Activated CD8-positive, alpha-beta T cell treated with anti-CD3 and anti-CD28 coated beads for 36 hours (primary cell): ENCODE results near the gene MRTFB. TPM values are rescaled to one million over a fixed set of nuclear protein-coding genes. Genes with fewer than 3 reads are reported as not detected.

Source experiments
- ATAC-seq: fragments of 200-7000 bp; cut with Tn5 transposase; one replicate; pipeline ENCODE4 v1.10.0; 2021; ENCODE audit warnings: mild to moderate bottlenecking, moderate library complexity
- CTCF ChIA-PET: fragments of 350-600 bp; sonication (Branson Sonifier 250); formaldehyde crosslinking; loops from one replicate; lab custom pipeline; 2021; ENCODE audit warnings: antibody characterized with exemption; lab: Charles Lee
- POLR2A ChIA-PET: fragments of 350-600 bp; sonication (Branson Sonifier 250); formaldehyde crosslinking; loops from one replicate; lab custom pipeline; 2021; ENCODE audit warnings: antibody characterized with exemption; lab: Charles Lee
- DNase-seq: peaks from one replicate; pipeline ENCODE4 v3.0.0-alpha.2; 2020
- H3K27ac Mint-ChIP-seq: one replicate; pipeline ENCODE4 v1.8.0; 2021; ENCODE audit warnings: mild to moderate bottlenecking, mixed read lengths
- H3K27me3 Mint-ChIP-seq: one replicate; pipeline ENCODE4 v1.8.0; 2021; ENCODE audit warnings: mixed read lengths
- H3K36me3 Mint-ChIP-seq: one replicate; pipeline ENCODE4 v1.8.0; 2021; ENCODE audit warnings: low read depth, mixed read lengths
- H3K4me1 Mint-ChIP-seq: one replicate; pipeline ENCODE4 v1.8.0; 2021; ENCODE audit warnings: low read depth, mixed read lengths
- H3K4me3 Mint-ChIP-seq: one replicate; pipeline ENCODE4 v1.8.0; 2021; ENCODE audit warnings: mild to moderate bottlenecking, moderate library complexity, mixed read lengths
- H3K9me3 Mint-ChIP-seq: one replicate; pipeline ENCODE4 v1.8.0; 2021; ENCODE audit warnings: mixed read lengths
- intact Hi-C: fragments of 100-400 bp; cut with micrococcal nuclease; formaldehyde crosslinking; loops from one replicate; pipeline ENCODE4 v1.10.0; 2022
- total RNA-seq, 2 experiments: library from RNA; stranded (reverse); gene quantifications; one replicate each; pipeline ENCODE4 v1.2.3, GENCODE V29; 2021
- TF ChIP-seq, protein P1 (sequence below): fragments of 200-600 bp; IDR thresholded peaks from one replicate; pipeline ENCODE4 v1.8.0; 2022; ENCODE audit warnings: antibody characterized with exemption, mild to moderate bottlenecking

Gene MRTFB
- total RNA-seq, 2 experiments from 2014 or later, result 10.3 to 12.0 TPM

DNA sequence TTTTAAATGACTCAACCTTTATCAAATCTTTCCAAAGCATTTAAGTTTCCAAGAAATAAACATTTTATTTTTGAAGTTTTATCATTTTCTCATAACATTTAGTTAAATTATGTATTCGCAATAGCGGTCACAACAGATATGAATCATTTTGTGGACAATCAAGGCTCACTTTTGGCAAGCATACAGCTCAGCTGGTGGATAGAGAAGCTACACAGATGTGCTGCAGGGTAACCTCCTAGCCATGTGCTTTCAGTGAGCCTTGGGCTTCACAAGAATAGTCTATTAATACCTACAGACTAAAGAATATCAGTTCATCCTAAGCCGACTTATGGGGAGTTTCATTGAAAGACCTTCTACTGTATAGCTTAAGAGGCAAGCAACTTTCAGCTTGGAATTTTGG, 144.8 kb downstream of the MRTFB start:
- DNase-seq (no peak), ATAC-seq (no peak)
- intact Hi-C loops, result no loop called here
- TF ChIP-seq, protein P1, sequence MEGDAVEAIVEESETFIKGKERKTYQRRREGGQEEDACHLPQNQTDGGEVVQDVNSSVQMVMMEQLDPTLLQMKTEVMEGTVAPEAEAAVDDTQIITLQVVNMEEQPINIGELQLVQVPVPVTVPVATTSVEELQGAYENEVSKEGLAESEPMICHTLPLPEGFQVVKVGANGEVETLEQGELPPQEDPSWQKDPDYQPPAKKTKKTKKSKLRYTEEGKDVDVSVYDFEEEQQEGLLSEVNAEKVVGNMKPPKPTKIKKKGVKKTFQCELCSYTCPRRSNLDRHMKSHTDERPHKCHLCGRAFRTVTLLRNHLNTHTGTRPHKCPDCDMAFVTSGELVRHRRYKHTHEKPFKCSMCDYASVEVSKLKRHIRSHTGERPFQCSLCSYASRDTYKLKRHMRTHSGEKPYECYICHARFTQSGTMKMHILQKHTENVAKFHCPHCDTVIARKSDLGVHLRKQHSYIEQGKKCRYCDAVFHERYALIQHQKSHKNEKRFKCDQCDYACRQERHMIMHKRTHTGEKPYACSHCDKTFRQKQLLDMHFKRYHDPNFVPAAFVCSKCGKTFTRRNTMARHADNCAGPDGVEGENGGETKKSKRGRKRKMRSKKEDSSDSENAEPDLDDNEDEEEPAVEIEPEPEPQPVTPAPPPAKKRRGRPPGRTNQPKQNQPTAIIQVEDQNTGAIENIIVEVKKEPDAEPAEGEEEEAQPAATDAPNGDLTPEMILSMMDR, result no peak
- H3K27ac Mint-ChIP-seq, result no peak overlapping the region
- ChIA-PET POLR2A (no interaction called here), CTCF (interaction anchor here (1.6 kb wide), 1 partner anchor 34 kb away, joined by 4 read pairs; no protein-coding TSS in a partner anchor)
- H3K4me3 Mint-ChIP-seq, result no peak overlapping the region
- no peaks in the 10 kb centered on the region for H3K9me3 Mint-ChIP-seq
- H3K27me3 Mint-ChIP-seq, result no peaks in the 10 kb centered on the region
- H3K4me1 Mint-ChIP-seq, result no peaks in the 10 kb centered on the region
- H3K36me3 Mint-ChIP-seq, result peaks cover 6% of the 10 kb centered on the region

DNA sequence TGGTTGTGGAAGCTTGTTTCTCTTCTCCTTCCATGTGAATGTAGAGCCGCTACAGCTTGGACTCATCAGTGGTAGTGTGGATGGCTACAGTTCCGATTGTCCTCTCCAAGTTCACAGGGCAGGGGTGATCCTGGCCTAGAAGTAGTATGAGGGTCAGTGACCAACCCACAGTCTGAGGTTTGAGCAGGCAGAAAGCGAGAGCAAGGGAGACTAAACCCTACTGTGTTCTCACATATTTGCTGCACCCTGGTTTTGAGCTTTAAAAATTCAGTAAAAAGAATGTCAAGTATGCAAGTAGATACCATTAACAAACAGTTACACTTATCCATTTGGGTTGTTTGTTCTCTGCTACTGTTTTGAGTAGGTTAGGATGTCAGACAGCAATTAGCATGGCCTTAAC, 148.9 kb downstream of the MRTFB start:
- ATAC-seq (no peak), DNase-seq (no peak)
- H3K9me3 Mint-ChIP-seq, result peaks cover 1% of the 10 kb centered on the region
- no peak overlapping the region for H3K4me3 Mint-ChIP-seq
- H3K27ac Mint-ChIP-seq, result no peak overlapping the region
- H3K4me1 Mint-ChIP-seq, result no peaks in the 10 kb centered on the region
- intact Hi-C loops, result no loop called here
- H3K36me3 Mint-ChIP-seq, result peaks cover 20% of the 10 kb centered on the region
- ChIA-PET CTCF (no interaction called here), POLR2A (no interaction called here)
- H3K27me3 Mint-ChIP-seq, result no peaks in the 10 kb centered on the region
- TF ChIP-seq, protein P1, result no peak

DNA sequence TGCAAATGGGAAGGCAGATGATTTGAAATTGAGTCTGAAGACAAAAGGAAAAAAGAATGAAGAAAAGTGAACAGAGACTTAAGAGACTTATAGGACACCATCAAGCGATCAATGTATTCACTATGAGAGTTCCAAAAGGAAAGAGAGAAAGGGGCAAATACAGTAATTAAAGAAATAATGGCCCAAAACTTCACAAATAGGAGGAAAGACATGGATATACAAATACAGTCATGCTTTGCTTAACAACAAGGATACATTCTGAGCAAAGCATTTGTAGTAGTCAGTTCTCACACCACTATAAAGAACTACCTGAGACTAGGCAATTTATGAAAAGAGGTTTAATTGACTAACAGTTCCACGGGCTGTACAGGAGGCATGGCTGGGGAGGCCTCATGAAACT, 152.5 kb downstream of the MRTFB start:
- Mint-ChIP-seq H3K27me3 (no peaks in the 10 kb centered on the region), H3K4me3 (no peak overlapping the region), H3K4me1 (no peaks in the 10 kb centered on the region), H3K9me3 (peaks cover 1% of the 10 kb centered on the region), H3K36me3 (peaks cover 27% of the 10 kb centered on the region), H3K27ac (no peak overlapping the region)
- intact Hi-C loops, result no loop called here
- TF ChIP-seq, protein P1, result no peak
- POLR2A ChIA-PET, result no interaction called here
- no peak for DNase-seq
- ATAC-seq, result no peak
- CTCF ChIA-PET, result no interaction called here

DNA sequence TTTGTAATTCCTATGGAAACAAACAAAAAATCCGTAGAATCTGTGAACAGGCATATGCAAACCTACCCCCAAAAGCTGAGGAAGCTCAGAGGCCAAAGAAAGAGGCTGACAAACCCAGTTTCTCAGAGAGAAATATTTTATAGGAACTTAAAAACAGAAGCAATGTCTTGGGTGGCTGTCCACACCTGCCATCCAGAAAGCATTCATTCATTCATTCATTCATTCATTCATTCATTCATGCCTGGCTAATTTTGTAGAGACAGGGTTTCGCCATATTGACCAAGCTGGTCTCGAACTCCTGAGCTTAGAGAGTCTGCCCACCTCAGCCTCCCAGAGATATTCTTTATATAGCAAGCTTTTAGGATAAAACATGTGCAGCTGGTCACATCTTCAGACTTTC, 154.3 kb downstream of the MRTFB start:
- ChIA-PET CTCF (no interaction called here), POLR2A (no interaction called here)
- Mint-ChIP-seq H3K27me3 (no peaks in the 10 kb centered on the region), H3K27ac (no peak overlapping the region), H3K36me3 (peaks cover 27% of the 10 kb centered on the region), H3K4me1 (no peaks in the 10 kb centered on the region), H3K4me3 (no peak overlapping the region), H3K9me3 (peaks cover 1% of the 10 kb centered on the region)
- intact Hi-C loops, result no loop called here
- TF ChIP-seq, protein P1, result no peak
- DNase-seq (no peak), ATAC-seq (no peak)

DNA sequence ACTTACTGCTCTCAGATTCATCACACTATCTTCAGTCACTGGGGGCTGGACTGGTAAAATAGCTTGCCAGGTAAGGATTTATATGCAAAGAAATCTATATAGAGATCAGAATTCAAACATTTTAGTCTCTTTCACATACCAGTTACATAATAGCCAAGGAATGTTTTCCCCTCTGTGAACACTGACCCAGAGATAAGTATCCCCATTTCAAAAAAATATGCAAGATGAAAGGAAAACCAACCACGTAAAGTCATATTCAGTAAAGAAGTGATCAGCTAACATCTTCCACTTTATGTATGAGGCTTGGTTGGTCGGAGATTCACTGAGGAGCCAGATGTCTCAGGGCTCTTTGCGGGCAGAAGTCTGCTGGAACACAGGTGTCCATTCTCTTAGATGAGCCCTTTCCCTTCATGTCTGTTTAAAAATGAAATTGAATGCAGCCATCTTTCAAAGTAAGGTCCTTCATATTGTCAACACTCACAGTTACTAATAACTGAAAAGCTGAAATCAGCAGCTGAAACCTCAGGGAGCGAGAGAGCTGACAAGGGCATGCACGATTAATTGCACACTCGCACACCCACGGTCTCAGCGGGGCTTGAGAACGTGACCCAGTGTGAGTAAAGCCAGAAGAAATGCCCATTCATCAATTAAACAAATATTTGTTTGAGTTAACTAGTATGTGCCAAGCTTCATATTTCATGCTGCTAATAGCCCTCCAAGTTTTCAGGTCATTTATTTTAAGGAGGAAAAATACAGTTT, 161.2 kb downstream of the MRTFB start:
- DNase-seq (no peak), ATAC-seq (no peak)
- Mint-ChIP-seq H3K4me1 (no peaks in the 10 kb centered on the region), H3K9me3 (no peaks in the 10 kb centered on the region), H3K4me3 (no peak overlapping the region), H3K27me3 (no peaks in the 10 kb centered on the region), H3K36me3 (no peaks in the 10 kb centered on the region), H3K27ac (no peak overlapping the region)
- ChIA-PET CTCF (interaction anchor here (1.1 to 1.2 kb wide), 2 partner anchors 18 to 309 kb away, joined by 3 read pairs; no protein-coding TSS in a partner anchor), POLR2A (interaction anchor here (0.6 kb wide), 1 partner anchor 393 kb away, joined by 4 read pairs; no protein-coding TSS in a partner anchor)
- intact Hi-C loops, result no loop called here
- TF ChIP-seq, protein P1, result no peak
